SKM-1 treated with dmso at 0.1 percent for 144 hours (cell line): Measurements from ENCODE around the gene ESF1.

Experiments
- DNase-seq: peaks from one replicate; lab custom pipeline; 2025; ENCODE audit not compliant: unreplicated experiment; lab: John Stamatoyannopoulos, UW

Gene ESF1

GRCh38 chr20:13784893-13785715, at the start of gene ESF1, which contains the start of gene NDUFAF5:
Gene ESF1 (minus strand): TSS chr20:13784919. CDS start chr20:13783140, 1,779 bp downstream.
Gene NDUFAF5 (plus strand): TSS chr20:13785028. CDS start chr20:13785069, 41 bp downstream.
- peak; percentile 83 for DNase-seq

- DNase-seq, result no peak
Observed at GRCh38 chr20:13831476-13831875, 46.8 kb upstream of the ESF1 start.

GRCh38 chr20:13825465-13825864, 40.7 kb upstream of the ESF1 start:
- DNase-seq, result no peak

- no peak for DNase-seq
Observed at GRCh38 chr20:13824459-13824858, 39.7 kb upstream of the ESF1 start.

- no peak for DNase-seq
Observed at GRCh38 chr20:13822459-13822858, 37.7 kb upstream of the ESF1 start.

- peak; percentile 14 for DNase-seq
Observed at GRCh38 chr20:13821876-13822275, 37.2 kb upstream of the ESF1 start.

GRCh38 chr20:13819885-13820645, 35.3 kb upstream of the ESF1 start:
- DNase-seq, result peak; percentile 42

- no peak for DNase-seq
Observed at GRCh38 chr20:13817342-13817741, 32.6 kb upstream of the ESF1 start.

GRCh38 chr20:13816757-13817156, 32.0 kb upstream of the ESF1 start:
- no peak for DNase-seq

GRCh38 chr20:13814672-13815071, 30.0 kb upstream of the ESF1 start:
- DNase-seq, result no peak

- DNase-seq, result no peak
Observed at GRCh38 chr20:13813910-13814309, 29.2 kb upstream of the ESF1 start.

GRCh38 chr20:13810446-13810845, 25.7 kb upstream of the ESF1 start:
- no peak for DNase-seq

- DNase-seq, result no peak
Observed at GRCh38 chr20:13809855-13810254, 25.1 kb upstream of the ESF1 start.

GRCh38 chr20:13809373-13809772, 24.7 kb upstream of the ESF1 start:
- DNase-seq, result no peak

GRCh38 chr20:13800728-13801134, 16.0 kb upstream of the ESF1 start:
- no peak for DNase-seq

GRCh38 chr20:13799974-13800373, 15.3 kb upstream of the ESF1 start:
- DNase-seq, result no peak

- DNase-seq, result no peak
Observed at GRCh38 chr20:13799040-13799439, 14.3 kb upstream of the ESF1 start.

GRCh38 chr20:13794667-13795066, 9.9 kb upstream of the ESF1 start:
- no peak for DNase-seq

- DNase-seq, result no peak
Observed at GRCh38 chr20:13793001-13793400, 8.3 kb upstream of the ESF1 start.

- no peak for DNase-seq
Observed at GRCh38 chr20:13791540-13792459, 7.1 kb upstream of the ESF1 start.

- no peak for DNase-seq
Observed at GRCh38 chr20:13790708-13791107, 6.0 kb upstream of the ESF1 start.
